Measurements from ENCODE around the gene DIP2C.
A peak's percentile ranks its signal among the peaks of the same experiment; 100 is the strongest.
"Not testable (repeated sequence)": the region's sequence is repeated elsewhere in the genome, so short reads cannot be mapped to it uniquely, and the experiment has no call there.

The DIP2C gene

GRCh38 chr10:371515-371914, 318.0 kb downstream of the DIP2C start:
- no peak for DNase-seq
- ATAC-seq, result no peak

GRCh38 chr10:370449-370825, 319.0 kb downstream of the DIP2C start:
- ATAC-seq (no peak), DNase-seq (no peak)

GRCh38 chr10:369684-370448, 319.6 kb downstream of the DIP2C start:
- no peak for ATAC-seq
- no peak for DNase-seq

DNA sequence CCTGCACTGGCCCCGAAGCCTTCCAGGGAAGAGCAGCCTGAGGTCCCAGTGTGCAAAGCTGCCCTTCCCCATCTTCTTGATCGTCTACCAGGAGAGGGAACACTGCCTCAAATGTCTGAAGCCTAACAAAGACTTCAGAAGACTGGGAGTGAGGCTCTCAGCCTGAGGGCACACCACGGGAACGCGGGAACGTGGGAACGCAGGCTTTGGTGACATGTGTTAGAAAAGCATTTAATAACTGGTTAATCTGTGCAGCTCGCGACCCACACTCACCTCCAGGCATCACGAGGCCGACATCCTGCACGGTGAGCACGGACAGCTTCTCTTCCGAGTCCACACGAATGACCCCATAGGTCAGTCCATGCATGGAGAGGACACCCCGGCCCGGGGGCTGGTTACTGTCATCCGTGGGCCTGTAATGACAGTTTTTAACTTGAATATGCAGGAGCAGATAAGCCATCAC, 320.2 kb downstream of the DIP2C start:
- no peak for ATAC-seq

GRCh38 chr10:368579-369220, 320.8 kb downstream of the DIP2C start:
- no peak for DNase-seq
- no peak for ATAC-seq

More for the DNA sequence above, 320.2 kb downstream of the DIP2C start:
- DNase-seq, result no peak

GRCh38 chr10:368107-368506, 321.4 kb downstream of the DIP2C start:
- not testable (repeated sequence) for ATAC-seq, DNase-seq

- DNase-seq (no peak), ATAC-seq (no peak)
These were observed 321.8 kb downstream of the DIP2C start for GRCh38 chr10:367636-368035.

- no peak for DNase-seq
- ATAC-seq, result no peak
These were observed 323.3 kb downstream of the DIP2C start for GRCh38 chr10:366186-366585.

DNA sequence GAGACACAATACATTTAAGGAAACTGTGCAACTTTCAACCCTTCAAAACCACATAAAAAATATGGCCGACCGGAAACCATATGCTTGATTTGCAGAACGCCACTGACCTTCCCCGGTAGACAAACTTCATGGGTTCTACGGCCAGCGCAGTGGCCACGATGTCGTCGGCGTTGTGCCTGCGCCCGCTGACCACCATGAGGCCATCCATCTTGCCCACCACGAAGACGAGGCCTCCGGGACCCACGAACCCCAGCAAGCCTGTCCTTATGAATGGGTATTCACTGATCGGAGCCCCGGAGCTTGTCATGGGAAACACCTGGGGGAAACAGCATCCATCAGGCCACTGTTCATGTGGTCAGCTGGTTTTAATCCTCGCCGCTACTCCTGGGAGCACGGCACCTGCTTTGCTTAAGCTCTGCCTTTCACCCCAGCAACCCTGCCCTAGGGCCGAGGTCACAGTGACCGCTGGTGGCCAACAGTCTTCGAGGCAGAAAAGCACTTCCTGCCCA, 325.1 kb downstream of the DIP2C start:
- no peak for ATAC-seq

DNA sequence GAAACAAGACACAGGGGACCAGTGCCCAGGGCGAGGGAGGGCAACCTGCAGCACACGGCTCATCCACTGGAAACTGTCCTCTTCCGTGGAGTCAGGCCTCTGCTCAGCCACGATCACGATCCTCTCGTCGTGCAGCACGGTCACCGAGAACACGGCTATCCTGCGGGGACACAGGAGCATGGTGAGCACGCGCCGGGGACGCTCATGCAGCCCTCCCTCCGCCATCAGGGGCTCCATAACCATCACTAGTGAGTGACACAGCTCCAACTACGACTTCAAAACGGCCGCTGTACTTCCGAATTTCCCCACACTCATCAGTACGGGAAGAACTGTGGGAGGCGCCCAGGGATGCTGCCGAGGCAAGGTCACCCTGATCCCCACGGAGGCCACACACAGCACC, 326.3 kb downstream of the DIP2C start:
- DNase-seq (no peak), ATAC-seq (no peak)

More for the DNA sequence above, 325.1 kb downstream of the DIP2C start:
- DNase-seq, result no peak

GRCh38 chr10:361203-362081, 328.0 kb downstream of the DIP2C start:
- ATAC-seq (no peak), DNase-seq (no peak)

- DNase-seq, result no peak
- no peak for ATAC-seq
These were observed 328.8 kb downstream of the DIP2C start for GRCh38 chr10:360653-361052.

GRCh38 chr10:359762-360161, 329.7 kb downstream of the DIP2C start:
- DNase-seq (no peak), ATAC-seq (no peak)

GRCh38 chr10:359093-359492, 330.4 kb downstream of the DIP2C start:
- no peak for DNase-seq
- ATAC-seq, result no peak

DNA sequence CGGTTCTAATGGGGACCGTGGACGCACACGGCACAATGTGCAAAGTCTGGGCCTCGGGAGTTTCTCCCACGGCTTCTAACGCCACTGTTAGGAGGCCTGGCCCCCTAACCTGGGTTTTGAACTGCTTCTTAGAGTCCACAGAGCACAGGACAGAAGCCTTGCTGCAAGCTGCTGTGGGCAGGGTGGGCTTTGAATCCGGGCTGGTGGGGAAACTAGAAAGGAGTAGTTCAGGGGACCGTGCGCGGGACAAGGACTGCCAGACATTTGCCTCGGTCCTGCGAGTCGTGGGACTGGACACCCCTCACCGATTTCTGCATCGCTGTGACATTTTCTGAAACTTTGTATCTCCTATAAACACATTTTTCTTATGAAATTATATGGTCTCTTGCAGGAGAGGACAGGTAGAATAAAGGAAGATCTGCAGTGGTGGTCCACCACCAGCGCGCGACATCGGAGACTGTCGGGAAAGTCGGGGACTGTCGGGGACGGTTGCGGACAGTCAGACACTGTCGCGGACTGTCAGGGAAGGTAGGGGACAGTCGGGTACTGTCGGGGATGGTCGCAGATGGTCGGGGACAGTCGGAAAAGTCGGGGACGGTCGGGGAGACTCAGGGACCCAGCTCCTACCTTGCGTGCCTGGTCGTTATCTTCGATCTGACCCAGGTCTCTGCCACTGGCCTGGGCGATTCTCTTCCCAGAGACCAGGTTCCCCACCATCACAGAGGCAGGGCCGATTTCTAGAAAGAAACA, 332.1 kb downstream of the DIP2C start:
- DNase-seq (no peak), ATAC-seq (no peak)

- ATAC-seq (no peak), DNase-seq (no peak)
These were observed 333.0 kb downstream of the DIP2C start for GRCh38 chr10:356452-356851.

- ATAC-seq (no peak), DNase-seq (no peak)
These were observed 334.4 kb downstream of the DIP2C start for GRCh38 chr10:354901-355617.

- peak; percentile 49 for ATAC-seq
These were observed 336.8 kb downstream of the DIP2C start for GRCh38 chr10:352476-353235.

DNA sequence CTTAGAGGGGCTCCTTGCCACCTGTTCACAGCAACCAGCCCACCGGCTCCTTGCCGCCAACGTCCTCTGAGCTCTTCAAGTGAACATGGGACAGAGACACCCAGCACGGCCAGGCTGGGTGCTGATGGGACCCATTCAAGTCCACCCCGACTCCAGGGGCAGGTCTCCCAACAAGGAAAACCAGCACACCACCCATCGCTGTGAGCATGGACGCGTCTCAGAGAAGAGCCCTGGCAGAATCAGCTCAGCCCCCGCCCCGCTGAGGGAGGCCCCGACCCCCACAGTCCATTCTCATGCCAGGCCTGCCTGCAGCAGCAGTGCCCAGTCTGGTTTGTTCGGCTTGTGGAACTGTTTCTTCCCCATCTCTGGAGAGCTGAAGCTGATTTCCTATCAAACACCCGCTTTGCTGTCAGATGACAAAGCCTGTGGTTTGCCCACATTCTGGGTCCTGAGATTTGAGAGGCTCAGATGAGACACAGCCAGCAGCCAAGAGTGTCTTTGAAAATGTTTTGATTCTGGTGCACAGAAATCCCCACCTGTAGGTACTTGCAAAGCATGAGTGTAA, 337.6 kb downstream of the DIP2C start:
- DNase-seq, result peak; percentile 14
- ATAC-seq, result no peak

More at GRCh38 chr10:352476-353235, 336.8 kb downstream of the DIP2C start:
- DNase-seq, result no peak

DNA sequence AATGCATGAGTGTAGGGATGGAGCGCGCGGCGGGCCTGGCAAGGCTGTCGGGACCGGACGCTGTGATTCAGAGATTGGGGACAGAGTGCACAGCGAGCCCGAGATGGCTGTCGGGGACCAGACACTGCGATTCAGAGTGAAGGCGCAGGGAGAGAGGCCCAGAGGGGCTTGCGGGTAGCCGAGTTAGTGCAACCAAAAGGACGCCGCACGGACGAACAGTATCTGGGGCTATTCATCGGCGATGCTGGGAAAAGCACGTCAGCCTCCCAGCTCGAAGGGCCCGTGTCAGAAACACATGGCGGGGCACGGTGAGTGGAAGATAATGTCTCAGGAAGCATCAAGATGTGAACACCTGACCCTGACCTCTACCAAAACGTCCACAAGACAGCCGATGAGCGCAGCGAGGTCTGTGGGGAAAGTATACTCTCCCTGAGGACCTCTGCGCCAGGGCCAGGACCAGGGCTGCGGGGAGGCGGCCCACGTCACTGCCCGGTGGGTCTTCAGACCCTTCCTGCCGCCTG, 338.4 kb downstream of the DIP2C start:
- DNase-seq (no peak), ATAC-seq (no peak)

Measured in stimulated activated naive CD8-positive, alpha-beta T cell treated with anti-CD3 and anti-CD28 coated beads, Interleukin-15, Interleukin-2, amounts not matched to agents 100 U/mL and 50 U/mL, for 24 hours (primary cell).